Measurements from ENCODE around the gene TIMM17A.

Gene TIMM17A

GRCh38 chr1:201946224-201946908, 8.9 kb upstream of the TIMM17A start, which contains the start of gene LMOD1:
Gene LMOD1, minus strand, starts transcription at chr1:201946548. Its CDS starts 208 bp downstream, at chr1:201946340.
- ATAC-seq: peak; percentile 99
- TF ChIP-seq ZNF8 (CRISPR knock-in tag; IDR thresholded peaks at IDR 0.05) (no peak), OSR1 (CRISPR knock-in tag; IDR thresholded peaks at IDR 0.05) (no peak), ARNTL (CRISPR knock-in tag; IDR thresholded peaks at IDR 0.05; ENCODE audit: borderline replicate concordance, low read depth) (no peak), GLIS3 (CRISPR knock-in tag; IDR thresholded peaks at IDR 0.05) (no peak), RARB (CRISPR knock-in tag; IDR thresholded peaks at IDR 0.05) (no peak), ZNF565 (CRISPR knock-in tag; conservative IDR thresholded peaks at IDR 0.05; ENCODE audit: low read depth) (no peak), ZNF70 (CRISPR knock-in tag; IDR thresholded peaks at IDR 0.05) (no peak), PPARA (CRISPR knock-in tag; IDR thresholded peaks at IDR 0.05; ENCODE audit: borderline replicate concordance) (no peak), CSDC2 (CRISPR knock-in tag; IDR thresholded peaks at IDR 0.05) (no peak), TOX (CRISPR knock-in tag; IDR thresholded peaks at IDR 0.05; ENCODE audit: borderline replicate concordance) (no peak)
- TF ChIP-seq, protein P1, sequence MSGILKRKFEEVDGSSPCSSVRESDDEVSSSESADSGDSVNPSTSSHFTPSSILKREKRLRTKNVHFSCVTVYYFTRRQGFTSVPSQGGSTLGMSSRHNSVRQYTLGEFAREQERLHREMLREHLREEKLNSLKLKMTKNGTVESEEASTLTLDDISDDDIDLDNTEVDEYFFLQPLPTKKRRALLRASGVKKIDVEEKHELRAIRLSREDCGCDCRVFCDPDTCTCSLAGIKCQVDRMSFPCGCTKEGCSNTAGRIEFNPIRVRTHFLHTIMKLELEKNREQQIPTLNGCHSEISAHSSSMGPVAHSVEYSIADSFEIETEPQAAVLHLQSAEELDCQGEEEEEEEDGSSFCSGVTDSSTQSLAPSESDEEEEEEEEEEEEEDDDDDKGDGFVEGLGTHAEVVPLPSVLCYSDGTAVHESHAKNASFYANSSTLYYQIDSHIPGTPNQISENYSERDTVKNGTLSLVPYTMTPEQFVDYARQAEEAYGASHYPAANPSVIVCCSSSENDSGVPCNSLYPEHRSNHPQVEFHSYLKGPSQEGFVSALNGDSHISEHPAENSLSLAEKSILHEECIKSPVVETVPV (CRISPR knock-in tag; IDR thresholded peaks at IDR 0.05): no peak
- TF ChIP-seq, protein P2, sequence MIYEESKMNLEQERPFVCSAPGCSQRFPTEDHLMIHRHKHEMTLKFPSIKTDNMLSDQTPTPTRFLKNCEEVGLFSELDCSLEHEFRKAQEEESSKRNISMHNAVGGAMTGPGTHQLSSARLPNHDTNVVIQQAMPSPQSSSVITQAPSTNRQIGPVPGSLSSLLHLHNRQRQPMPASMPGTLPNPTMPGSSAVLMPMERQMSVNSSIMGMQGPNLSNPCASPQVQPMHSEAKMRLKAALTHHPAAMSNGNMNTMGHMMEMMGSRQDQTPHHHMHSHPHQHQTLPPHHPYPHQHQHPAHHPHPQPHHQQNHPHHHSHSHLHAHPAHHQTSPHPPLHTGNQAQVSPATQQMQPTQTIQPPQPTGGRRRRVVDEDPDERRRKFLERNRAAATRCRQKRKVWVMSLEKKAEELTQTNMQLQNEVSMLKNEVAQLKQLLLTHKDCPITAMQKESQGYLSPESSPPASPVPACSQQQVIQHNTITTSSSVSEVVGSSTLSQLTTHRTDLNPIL (CRISPR knock-in tag; IDR thresholded peaks at IDR 0.05; ENCODE audit: low read depth): no peak

GRCh38 chr1:201947697-201948008, 7.7 kb upstream of the TIMM17A start:
- no peak for TF ChIP-seq ZNF565 (CRISPR knock-in tag; conservative IDR thresholded peaks at IDR 0.05; ENCODE audit: low read depth)
- TF ChIP-seq TCF4 (CRISPR knock-in tag; IDR thresholded peaks at IDR 0.05; ENCODE audit: borderline replicate concordance): no peak
- TF ChIP-seq, protein P1 (CRISPR knock-in tag; IDR thresholded peaks at IDR 0.05): no peak
- TF ChIP-seq ISL1 (CRISPR knock-in tag; IDR thresholded peaks at IDR 0.05): no peak
- TF ChIP-seq RARB (CRISPR knock-in tag; IDR thresholded peaks at IDR 0.05): no peak
- TF ChIP-seq ZNF70 (CRISPR knock-in tag; IDR thresholded peaks at IDR 0.05): no peak
- no peak for TF ChIP-seq ZC3H10 (CRISPR knock-in tag; IDR thresholded peaks at IDR 0.05)
- no peak for TF ChIP-seq BACH2 (CRISPR knock-in tag; IDR thresholded peaks at IDR 0.05; ENCODE audit: borderline replicate concordance)
- no peak for TF ChIP-seq POU6F1 (CRISPR knock-in tag; IDR thresholded peaks at IDR 0.05; ENCODE audit: borderline replicate concordance, low read depth)
- no peak for TF ChIP-seq ZFP3 (CRISPR knock-in tag; IDR thresholded peaks at IDR 0.05)
- no peak for TF ChIP-seq CSDC2 (CRISPR knock-in tag; IDR thresholded peaks at IDR 0.05)
- no peak for TF ChIP-seq TSHZ2 (CRISPR knock-in tag; IDR thresholded peaks at IDR 0.05)
- TF ChIP-seq ZNF8 (CRISPR knock-in tag; IDR thresholded peaks at IDR 0.05): no peak
- TF ChIP-seq ZFP30 (CRISPR knock-in tag; IDR thresholded peaks at IDR 0.05): no peak
- ATAC-seq: peak; percentile 5; the same call in 2 of the 3 replicates

- TF ChIP-seq SNAI2 (CRISPR knock-in tag; IDR thresholded peaks at IDR 0.05) (no peak), RARB (CRISPR knock-in tag; IDR thresholded peaks at IDR 0.05) (no peak), ZFP30 (CRISPR knock-in tag; IDR thresholded peaks at IDR 0.05) (no peak), BACH2 (CRISPR knock-in tag; IDR thresholded peaks at IDR 0.05; ENCODE audit: borderline replicate concordance) (no peak), ZNF565 (CRISPR knock-in tag; conservative IDR thresholded peaks at IDR 0.05; ENCODE audit: low read depth) (no peak), TOX (CRISPR knock-in tag; IDR thresholded peaks at IDR 0.05; ENCODE audit: borderline replicate concordance) (no peak), ARNTL (CRISPR knock-in tag; IDR thresholded peaks at IDR 0.05; ENCODE audit: borderline replicate concordance, low read depth) (no peak), OSR1 (CRISPR knock-in tag; IDR thresholded peaks at IDR 0.05) (no peak), TCF4 (CRISPR knock-in tag; IDR thresholded peaks at IDR 0.05; ENCODE audit: borderline replicate concordance) (no peak), PPARA (CRISPR knock-in tag; IDR thresholded peaks at IDR 0.05; ENCODE audit: borderline replicate concordance) (no peak), CSDC2 (CRISPR knock-in tag; IDR thresholded peaks at IDR 0.05) (no peak), PATZ1 (CRISPR knock-in tag; IDR thresholded peaks at IDR 0.05; ENCODE audit: borderline replicate concordance) (no peak)
- TF ChIP-seq, protein P2 (CRISPR knock-in tag; IDR thresholded peaks at IDR 0.05; ENCODE audit: low read depth): no peak
- no peak for ATAC-seq
Observed at GRCh38 chr1:201949491-201949890, 5.8 kb upstream of the TIMM17A start.

Data from SK-N-SH treated with all-trans-retinoic acid at 6 μM for 48 hours (cell line).